C4-2B (cell line): ENCODE data around the gene CD86.

Experiments
- ZFX ChIP-seq: fragments of 450-650 bp; IDR thresholded peaks from 2 replicates; pipeline ENCODE4 v1.6.1; 2017
- TF ChIP-seq, protein P1 (sequence below): fragments of 450-650 bp; conservative IDR thresholded peaks from 2 replicates; pipeline ENCODE4 v1.5.1; 2017; ENCODE audit warnings: mild to moderate bottlenecking

DNA sequence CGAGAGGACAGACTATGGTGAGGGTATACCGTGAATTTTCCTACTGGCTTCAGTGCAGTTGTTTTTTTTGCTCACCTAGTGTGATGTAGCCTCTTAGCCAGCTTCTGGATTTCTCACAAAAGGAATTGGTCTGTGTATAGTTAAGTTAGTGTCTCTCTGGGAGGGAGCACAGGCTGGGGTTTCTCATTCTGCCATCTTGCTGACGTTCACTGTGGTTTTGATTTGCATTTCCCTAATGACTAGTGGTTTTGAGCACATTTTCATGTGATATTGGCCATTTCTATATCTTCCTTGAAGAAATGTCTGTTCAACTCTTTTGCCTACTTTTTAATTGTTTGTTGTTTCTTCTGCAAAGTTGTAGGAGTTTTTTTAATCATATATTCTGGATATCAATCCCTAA lies 2.2 kb upstream of the CD86 start:
- TF ChIP-seq, protein P1, sequence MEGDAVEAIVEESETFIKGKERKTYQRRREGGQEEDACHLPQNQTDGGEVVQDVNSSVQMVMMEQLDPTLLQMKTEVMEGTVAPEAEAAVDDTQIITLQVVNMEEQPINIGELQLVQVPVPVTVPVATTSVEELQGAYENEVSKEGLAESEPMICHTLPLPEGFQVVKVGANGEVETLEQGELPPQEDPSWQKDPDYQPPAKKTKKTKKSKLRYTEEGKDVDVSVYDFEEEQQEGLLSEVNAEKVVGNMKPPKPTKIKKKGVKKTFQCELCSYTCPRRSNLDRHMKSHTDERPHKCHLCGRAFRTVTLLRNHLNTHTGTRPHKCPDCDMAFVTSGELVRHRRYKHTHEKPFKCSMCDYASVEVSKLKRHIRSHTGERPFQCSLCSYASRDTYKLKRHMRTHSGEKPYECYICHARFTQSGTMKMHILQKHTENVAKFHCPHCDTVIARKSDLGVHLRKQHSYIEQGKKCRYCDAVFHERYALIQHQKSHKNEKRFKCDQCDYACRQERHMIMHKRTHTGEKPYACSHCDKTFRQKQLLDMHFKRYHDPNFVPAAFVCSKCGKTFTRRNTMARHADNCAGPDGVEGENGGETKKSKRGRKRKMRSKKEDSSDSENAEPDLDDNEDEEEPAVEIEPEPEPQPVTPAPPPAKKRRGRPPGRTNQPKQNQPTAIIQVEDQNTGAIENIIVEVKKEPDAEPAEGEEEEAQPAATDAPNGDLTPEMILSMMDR, result no peak
- no peak for TF ChIP-seq ZFX
